IgD-negative memory B cell (primary cell): ENCODE measurements around the gene TAAR6. TPM values are rescaled to one million over a fixed set of nuclear protein-coding genes. Genes with fewer than 3 reads are reported as not detected.
"Not testable (repeated sequence)": the region's sequence is repeated elsewhere in the genome, so short reads cannot be mapped to it uniquely, and the experiment has no call there.

Source experiments
- H3K27ac Mint-ChIP-seq, 3 donors: one replicate each; pipeline ENCODE4 v1.8.0; 2020 to 2022; ENCODE audit warnings: mild to moderate bottlenecking in 3 of 3, mixed read lengths in 3 of 3, moderate library complexity in 1 of 3
- H3K27me3 Mint-ChIP-seq: one replicate; pipeline ENCODE4 v1.8.0; 2021; ENCODE audit warnings: mixed read lengths
- H3K36me3 Mint-ChIP-seq: one replicate; pipeline ENCODE4 v1.8.0; 2020; ENCODE audit warnings: mild to moderate bottlenecking, mixed read lengths
- H3K4me1 Mint-ChIP-seq, 3 donors: one replicate each; pipeline ENCODE4 v1.8.0; 2020 to 2022; ENCODE audit warnings: mixed read lengths in 3 of 3, mild to moderate bottlenecking in 1 of 3
- H3K4me3 Mint-ChIP-seq, 4 donors: one replicate each; pipeline ENCODE4 v1.8.0; 2020 to 2022; ENCODE audit warnings: mild to moderate bottlenecking in 4 of 4, mixed read lengths in 4 of 4, moderate library complexity in 3 of 4
- H3K9me3 Mint-ChIP-seq, 3 donors: one replicate each; pipeline ENCODE4 v1.8.0; 2020 to 2021; ENCODE audit warnings: mixed read lengths in 3 of 3, mild to moderate bottlenecking in 1 of 3
- polyA plus RNA-seq: library from polyadenylated mRNA; unstranded; fragments of 300-500 nt; fragmentation: Illumina TruSeq; gene quantifications from one replicate; pipeline ENCODE4 v1.2.3, GENCODE V29; 2021

The TAAR6 gene
- polyA plus RNA-seq, 1 donor from 2014 or later, result not detected

DNA sequence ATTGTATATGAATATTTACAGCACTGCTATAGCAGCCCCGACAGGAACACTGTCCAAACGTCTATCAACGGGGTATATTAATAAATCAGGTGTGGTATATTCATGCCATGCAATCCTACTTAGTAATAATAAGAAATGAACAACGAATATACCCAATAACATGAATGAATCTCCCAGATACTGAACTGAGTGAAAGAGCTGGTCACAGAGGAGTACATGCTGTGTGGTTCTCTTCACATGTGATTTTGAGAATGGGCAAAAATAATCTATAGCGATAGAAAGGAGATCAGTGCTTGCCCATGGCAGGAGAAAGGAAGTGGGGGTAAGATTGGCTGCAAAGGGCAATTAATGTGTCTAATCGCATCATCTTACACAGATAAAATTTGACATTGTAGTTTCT is 3.7 kb upstream of the TAAR6 start:
- Mint-ChIP-seq H3K27ac (no peak overlapping the region), H3K4me3 (no peak overlapping the region), H3K9me3 (no peaks in the 10 kb centered on the region), H3K4me1 (peaks cover 0 to 1% (median 0%) of the 10 kb centered on the region in 3 donors), H3K27me3 (peaks cover 6% of the 10 kb centered on the region), H3K36me3 (no peaks in the 10 kb centered on the region)

DNA sequence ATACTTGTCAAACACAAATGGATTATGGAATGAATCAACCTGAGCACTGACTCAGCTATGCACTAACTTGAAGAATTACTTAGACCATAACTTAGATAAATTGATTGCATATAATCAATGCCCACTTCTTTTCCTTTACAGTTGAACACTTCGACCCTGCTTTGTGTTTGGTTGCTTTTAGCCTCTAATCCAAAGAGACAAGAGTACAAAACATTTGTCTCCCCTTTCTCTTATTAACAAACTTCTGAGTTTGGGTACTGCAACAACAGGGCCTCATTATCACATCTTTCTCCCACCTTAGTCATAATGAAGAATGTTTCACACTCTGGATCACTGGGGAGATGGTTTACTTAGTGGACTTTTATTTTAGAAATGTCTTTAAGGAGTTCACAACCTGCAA is 2.6 kb upstream of the TAAR6 start:
- Mint-ChIP-seq H3K4me3 (no peak overlapping the region), H3K9me3 (no peaks in the 10 kb centered on the region), H3K4me1 (peaks cover 0 to 1% (median 0%) of the 10 kb centered on the region in 3 donors), H3K27ac (no peak overlapping the region), H3K27me3 (peaks cover 5% of the 10 kb centered on the region), H3K36me3 (no peaks in the 10 kb centered on the region)

DNA sequence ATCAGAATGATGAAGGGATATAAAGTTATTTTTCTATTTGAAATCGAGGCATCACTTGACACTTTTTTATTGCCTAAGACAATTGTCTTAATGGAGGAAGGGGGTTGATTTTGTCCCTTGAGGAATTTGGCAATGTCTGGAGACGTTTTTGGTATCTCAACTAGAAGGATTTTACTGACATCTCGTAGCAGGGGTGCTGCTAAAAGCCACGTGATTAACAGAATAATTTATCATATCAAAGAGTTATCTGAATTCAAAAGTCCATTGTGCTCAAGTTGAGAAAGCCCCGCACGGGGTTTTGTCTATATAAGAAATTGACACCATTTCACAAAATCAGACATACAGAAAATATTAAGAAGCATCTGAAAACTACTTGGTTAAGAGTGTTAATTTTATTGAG is 1.5 kb upstream of the TAAR6 start:
- H3K36me3 Mint-ChIP-seq, result peaks cover 2% of the 10 kb centered on the region
- H3K27me3 Mint-ChIP-seq, result peaks cover 9% of the 10 kb centered on the region
- H3K4me3 Mint-ChIP-seq, result no peak overlapping the region
- H3K27ac Mint-ChIP-seq, result no peak overlapping the region
- no peaks in the 10 kb centered on the region for H3K9me3 Mint-ChIP-seq
- H3K4me1 Mint-ChIP-seq, result peaks cover 0 to 1% (median 0%) of the 10 kb centered on the region in 3 donors

DNA sequence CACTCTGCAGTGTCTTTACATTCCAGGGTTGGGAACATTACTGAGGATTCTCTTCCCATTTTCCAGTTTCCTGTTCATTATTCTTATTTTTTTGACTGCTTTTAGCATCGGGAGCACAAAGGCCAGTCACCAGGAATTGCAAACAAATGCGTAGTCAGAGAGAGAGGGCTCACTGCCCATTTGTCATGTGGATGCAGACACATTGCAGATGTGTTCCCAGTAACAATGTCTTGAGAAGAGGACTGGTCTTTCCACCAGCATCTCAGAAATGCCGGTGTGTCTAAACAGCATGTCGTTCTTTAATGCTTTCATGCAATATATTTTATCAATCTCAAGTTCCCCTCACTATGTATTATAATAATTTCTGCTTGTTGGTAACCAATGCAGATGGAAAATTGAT is 952 bp upstream of the TAAR6 start:
- Mint-ChIP-seq H3K27ac (no peak overlapping the region), H3K9me3 (no peaks in the 10 kb centered on the region), H3K27me3 (peaks cover 10% of the 10 kb centered on the region), H3K36me3 (peaks cover 2% of the 10 kb centered on the region), H3K4me1 (peaks cover 0 to 1% (median 0%) of the 10 kb centered on the region in 3 donors), H3K4me3 (no peak overlapping the region)

DNA sequence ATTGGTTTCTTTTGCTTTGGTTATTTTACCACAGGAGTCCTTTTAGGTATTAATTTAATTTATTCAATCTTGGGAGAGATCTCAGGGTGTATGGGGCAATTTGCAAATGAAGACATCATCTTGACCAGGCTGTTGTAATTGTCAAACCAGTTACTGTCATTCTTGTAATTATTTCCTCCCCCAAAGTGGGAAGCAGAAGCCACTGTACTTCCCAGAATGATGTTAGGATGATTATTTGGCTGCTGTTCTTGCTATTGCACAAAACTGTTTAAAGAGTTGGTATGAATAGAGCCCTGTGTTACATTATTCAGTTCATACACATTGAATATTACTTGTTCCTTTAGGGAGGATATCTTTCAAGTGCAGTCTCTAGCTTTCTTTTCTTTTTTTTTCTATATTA is 1.7 kb downstream of the TAAR6 start:
- peaks cover 2% of the 10 kb centered on the region for H3K36me3 Mint-ChIP-seq
- H3K4me1 Mint-ChIP-seq, result no peaks in the 10 kb centered on the region
- no peaks in the 10 kb centered on the region for H3K9me3 Mint-ChIP-seq
- peaks cover 11% of the 10 kb centered on the region for H3K27me3 Mint-ChIP-seq
- H3K4me3 Mint-ChIP-seq, result no peak overlapping the region
- H3K27ac Mint-ChIP-seq, result no peak overlapping the region

DNA sequence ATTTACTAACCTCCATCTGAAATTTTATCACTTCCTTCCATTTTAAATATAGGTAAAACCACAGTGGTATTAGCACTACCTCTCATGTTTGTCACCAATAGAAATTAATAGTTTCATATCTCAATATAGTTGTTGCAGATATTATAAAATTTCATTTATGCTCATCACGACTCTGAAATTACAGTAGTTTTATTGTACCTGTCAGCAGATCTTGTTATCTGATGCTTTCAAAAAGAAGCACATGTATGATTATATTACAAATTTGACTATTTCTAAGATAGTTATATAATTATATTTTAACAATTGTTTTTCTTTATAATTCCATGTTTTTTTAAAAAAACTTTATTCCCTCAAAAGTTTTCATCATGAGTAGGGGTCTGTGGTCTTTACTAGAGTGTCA is 14.6 kb downstream of the TAAR6 start:
- Mint-ChIP-seq H3K9me3 (no peaks in the 10 kb centered on the region), H3K27ac (no peak overlapping the region), H3K4me3 (no peak overlapping the region), H3K36me3 (no peaks in the 10 kb centered on the region), H3K4me1 (no peaks in the 10 kb centered on the region), H3K27me3 (peaks cover 11% of the 10 kb centered on the region)

DNA sequence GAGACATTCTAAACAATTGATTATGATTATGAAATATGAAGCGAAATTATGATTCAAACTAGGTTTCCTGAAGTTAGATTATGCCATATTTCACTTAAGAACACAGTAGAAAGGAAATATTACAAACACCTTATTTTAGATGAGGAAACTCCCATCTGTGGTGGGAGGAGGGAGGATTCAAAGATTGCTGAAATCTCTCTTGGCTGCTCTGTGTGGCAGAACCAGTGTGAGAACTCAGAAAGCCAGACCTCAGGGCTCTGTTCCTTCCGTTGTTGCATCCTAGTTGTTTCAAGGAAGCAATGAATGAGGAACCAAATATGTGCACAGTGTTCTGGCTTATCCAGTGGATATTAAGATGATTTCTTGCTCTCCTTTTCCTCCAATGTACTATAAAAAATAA is 17.3 kb downstream of the TAAR6 start:
- H3K27me3 Mint-ChIP-seq, result peaks cover 7% of the 10 kb centered on the region
- no peaks in the 10 kb centered on the region for H3K36me3 Mint-ChIP-seq
- H3K27ac Mint-ChIP-seq, result no peak overlapping the region
- H3K4me1 Mint-ChIP-seq, result peaks cover 0 to under 1% (median 0%) of the 10 kb centered on the region in 3 donors
- H3K4me3 Mint-ChIP-seq, result no peak overlapping the region
- no peaks in the 10 kb centered on the region for H3K9me3 Mint-ChIP-seq

DNA sequence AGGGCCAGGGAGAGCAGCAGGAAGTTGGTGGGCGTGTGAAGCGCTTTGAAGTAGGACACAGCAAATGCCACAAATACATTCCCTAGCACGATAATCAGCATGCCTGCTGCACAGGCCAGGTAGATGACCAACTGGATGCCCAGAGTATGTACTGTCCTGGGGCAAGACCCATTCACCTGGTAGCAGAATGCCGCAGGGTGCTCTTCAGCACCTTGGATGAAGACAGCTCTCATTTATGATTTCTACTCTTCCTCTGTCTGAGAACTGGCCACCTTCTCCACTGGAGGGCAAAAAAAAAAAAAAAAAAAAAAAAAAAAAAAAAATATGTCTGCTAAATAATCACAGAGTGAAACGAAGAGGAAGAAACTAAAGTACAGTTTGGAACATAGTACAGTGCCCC is 19.3 kb downstream of the TAAR6 start, which contains the start of gene TAAR5:
TSS of gene TAAR5 (minus strand) at position 288 of the 400 bp plus-strand sequence. CDS start at position 233, 55 bp downstream.
- Mint-ChIP-seq H3K36me3 (no peaks in the 10 kb centered on the region), H3K4me3 (no peak within 1 kb of the TSS), H3K27ac (no peak within 1 kb of the TSS)

DNA sequence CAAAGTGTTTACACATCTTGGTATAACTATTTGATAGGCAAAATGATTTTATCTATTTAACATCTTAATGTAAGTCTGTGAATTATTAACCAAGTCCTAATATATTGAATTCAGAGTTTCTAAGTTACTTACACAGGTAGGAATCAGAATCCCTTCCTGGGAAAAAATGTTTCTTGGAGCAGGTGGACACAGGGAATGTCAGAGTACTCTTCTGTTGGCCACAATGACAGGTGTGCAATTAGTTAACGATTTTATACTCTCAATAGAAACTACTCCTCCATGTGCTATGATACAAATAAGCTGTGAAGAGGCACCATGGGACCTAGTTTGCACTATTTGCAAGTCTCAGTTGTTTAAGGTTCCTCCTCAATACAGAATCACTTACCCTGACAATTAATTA is 20.2 kb downstream of the TAAR6 start:
- no peaks in the 10 kb centered on the region for H3K9me3 Mint-ChIP-seq
- H3K4me1 Mint-ChIP-seq, result peaks cover 0 to 1% (median 0%) of the 10 kb centered on the region in 3 donors
- H3K36me3 Mint-ChIP-seq, result no peaks in the 10 kb centered on the region
- H3K27ac Mint-ChIP-seq, result no peak overlapping the region
- H3K4me3 Mint-ChIP-seq, result no peak overlapping the region
- peaks cover 4% of the 10 kb centered on the region for H3K27me3 Mint-ChIP-seq

More for the DNA sequence above, 19.3 kb downstream of the TAAR6 start, which contains the start of gene TAAR5:
- Mint-ChIP-seq H3K27me3 (peaks cover 6% of the 10 kb centered on the region), H3K9me3 (no peaks in the 10 kb centered on the region), H3K4me1 (peaks cover 0 to 1% (median 0%) of the 10 kb centered on the region in 3 donors)

DNA sequence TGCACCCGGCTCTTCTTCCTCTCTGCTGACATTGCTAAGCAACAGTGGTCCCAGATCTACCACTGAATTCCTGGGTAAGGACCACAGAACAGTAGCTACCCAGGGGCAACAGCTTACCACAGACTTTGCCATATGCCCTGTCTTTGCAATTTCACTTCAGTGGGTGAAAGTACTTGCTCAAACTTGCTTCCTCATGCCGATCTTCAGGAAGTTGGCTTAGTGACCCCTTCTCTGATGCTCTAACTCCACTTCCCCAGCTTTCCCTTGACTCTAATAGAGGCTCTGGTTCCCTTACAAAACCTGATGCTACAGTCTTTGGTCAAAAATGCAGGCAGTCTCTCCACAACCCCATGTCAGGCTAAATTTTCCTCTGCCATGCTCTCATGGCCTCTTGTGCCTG is 22.7 kb downstream of the TAAR6 start:
- Mint-ChIP-seq H3K4me1 (peaks cover 0 to 1% (median 0%) of the 10 kb centered on the region in 3 donors), H3K4me3 (no peak overlapping the region), H3K36me3 (no peaks in the 10 kb centered on the region), H3K9me3 (no peaks in the 10 kb centered on the region), H3K27me3 (peaks cover 4% of the 10 kb centered on the region), H3K27ac (no peak overlapping the region)

DNA sequence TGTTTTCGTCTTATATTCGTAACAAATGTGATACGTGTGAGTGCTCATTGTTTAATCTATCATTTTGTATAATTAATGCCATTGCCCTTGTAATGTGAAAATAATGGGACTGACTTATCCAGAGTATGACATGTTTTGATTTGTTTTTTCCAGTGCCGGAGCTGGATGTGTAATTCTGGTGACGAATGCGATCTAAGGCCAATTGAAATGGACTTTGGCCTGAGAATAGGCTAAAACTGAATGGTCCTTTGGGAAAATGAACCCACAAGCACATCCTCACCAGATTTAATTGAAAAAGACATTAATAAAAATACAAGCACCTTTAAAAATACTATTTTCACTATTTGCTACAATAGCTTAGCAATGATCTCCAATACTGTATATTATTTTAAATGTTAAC is 26.1 kb downstream of the TAAR6 start:
- H3K27ac Mint-ChIP-seq, result no peak overlapping the region
- H3K36me3 Mint-ChIP-seq, result no peaks in the 10 kb centered on the region
- peaks cover 4% of the 10 kb centered on the region for H3K27me3 Mint-ChIP-seq
- H3K4me3 Mint-ChIP-seq, result no peak overlapping the region
- H3K9me3 Mint-ChIP-seq, result no peaks in the 10 kb centered on the region
- H3K4me1 Mint-ChIP-seq, result peaks cover 0 to 1% (median 0%) of the 10 kb centered on the region in 3 donors

DNA sequence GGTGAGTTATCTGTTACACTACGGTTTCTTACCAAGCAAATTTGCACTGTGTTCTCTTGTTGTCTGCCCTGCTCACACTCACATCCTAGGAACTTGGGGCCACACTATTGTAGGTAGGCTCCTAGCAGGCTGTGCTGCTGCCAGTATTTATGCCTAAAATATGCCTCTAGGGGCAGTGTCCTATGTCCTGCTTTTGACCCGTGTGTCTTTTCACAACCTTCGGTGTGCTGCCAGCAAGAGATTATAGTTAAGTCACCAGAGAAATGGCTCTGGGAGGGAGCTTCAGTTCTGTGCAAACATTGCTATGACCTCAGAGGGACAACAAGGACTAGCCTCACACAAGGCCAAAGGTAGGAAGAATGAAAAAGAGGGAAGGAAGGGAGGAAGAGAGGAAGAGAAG is 28.4 kb downstream of the TAAR6 start:
- Mint-ChIP-seq H3K4me3 (no peak overlapping the region), H3K27me3 (peaks cover 4% of the 10 kb centered on the region), H3K36me3 (no peaks in the 10 kb centered on the region), H3K27ac (no peak overlapping the region), H3K9me3 (no peaks in the 10 kb centered on the region), H3K4me1 (no peaks in the 10 kb centered on the region)

DNA sequence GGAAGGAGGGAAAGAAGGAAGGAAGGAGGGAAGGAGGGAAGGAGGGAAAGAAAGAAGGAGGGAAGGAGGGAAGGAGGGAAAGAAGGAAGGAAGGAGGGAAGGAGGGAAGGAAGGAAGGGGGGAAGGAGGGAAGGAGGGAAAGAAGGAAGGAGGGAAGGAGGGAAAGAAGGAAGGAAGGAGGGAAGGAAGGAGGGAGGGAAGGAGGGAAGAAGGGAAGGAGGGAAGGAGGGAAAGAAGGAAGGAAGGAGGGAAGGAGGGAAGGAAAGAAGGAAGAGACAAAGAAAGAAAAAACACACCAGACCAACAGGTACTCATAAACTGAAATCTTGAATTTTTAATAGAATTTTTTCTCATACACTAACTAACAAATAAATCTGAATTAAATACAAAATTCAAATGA is 30.8 kb downstream of the TAAR6 start:
- H3K4me1 Mint-ChIP-seq, H3K27me3 Mint-ChIP-seq, H3K36me3 Mint-ChIP-seq, H3K9me3 Mint-ChIP-seq, H3K4me3 Mint-ChIP-seq, H3K27ac Mint-ChIP-seq: not testable (repeated sequence)

DNA sequence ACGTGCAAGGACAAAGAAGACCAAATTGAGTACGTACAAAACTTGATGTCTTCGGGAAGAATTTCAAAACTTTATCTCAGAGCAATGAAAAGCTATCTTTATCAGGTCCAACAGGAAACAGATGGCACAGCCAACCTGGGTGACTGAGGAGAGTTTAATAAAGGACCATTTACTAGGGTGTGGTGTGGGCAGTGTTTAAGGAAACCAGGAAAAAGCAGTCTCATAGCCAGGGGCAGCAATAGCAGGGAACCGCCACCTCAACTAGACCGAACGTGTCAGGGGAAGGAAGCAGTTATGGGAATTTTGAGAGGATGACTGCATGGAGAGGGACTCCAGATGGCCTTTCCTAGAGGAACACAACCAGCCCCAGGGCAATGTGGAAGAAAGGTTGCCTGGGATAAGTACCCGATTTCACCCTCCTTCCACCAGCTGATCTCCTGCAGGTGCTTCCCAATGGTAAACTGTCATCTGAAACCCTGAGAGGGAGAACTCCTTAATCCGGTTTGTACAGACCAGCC is 34.6 kb downstream of the TAAR6 start:
- Mint-ChIP-seq H3K27ac (no peak overlapping the region), H3K4me1 (no peaks in the 10 kb centered on the region), H3K36me3 (no peaks in the 10 kb centered on the region), H3K27me3 (peaks cover 2% of the 10 kb centered on the region), H3K4me3 (peak overlapping the region in 1 of 4 donors; percentile 51), H3K9me3 (no peaks in the 10 kb centered on the region)

DNA sequence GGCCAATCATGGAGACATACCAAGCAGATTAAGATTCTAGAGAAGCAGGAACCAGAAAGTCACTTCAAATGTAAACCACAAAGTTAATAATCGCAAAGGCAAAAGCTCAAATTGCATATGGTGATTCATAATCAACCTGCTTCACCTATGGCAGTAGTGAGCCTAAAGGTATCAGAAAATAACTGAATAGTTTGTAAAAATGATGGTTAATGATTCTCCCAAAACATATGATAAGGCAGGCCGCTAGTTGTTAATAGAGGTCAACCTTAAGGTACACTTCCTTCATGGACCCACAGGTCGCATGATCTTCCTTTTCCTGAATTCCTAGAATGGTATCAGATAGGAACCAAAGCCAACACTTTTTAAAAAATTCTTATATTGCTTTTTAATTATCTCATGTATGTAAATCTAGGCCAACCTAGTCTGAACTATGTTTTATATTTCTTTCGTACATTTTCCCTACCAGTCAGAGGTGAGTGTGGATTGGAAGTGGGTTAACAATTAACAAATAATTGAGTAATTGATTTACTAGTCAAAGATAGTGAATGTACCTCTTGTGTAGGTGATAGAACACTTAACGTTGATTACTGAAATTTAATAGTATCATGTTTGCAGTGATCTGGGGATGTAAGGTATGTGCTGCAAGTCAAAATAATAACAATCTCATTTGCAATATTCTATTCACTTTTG is 37.6 kb downstream of the TAAR6 start:
- Mint-ChIP-seq H3K4me3 (no peak overlapping the region), H3K36me3 (no peaks in the 10 kb centered on the region), H3K27ac (no peak overlapping the region), H3K4me1 (peaks cover 4 to 6% (median 4%) of the 10 kb centered on the region in 3 donors), H3K27me3 (peaks cover 2% of the 10 kb centered on the region), H3K9me3 (no peaks in the 10 kb centered on the region)

DNA sequence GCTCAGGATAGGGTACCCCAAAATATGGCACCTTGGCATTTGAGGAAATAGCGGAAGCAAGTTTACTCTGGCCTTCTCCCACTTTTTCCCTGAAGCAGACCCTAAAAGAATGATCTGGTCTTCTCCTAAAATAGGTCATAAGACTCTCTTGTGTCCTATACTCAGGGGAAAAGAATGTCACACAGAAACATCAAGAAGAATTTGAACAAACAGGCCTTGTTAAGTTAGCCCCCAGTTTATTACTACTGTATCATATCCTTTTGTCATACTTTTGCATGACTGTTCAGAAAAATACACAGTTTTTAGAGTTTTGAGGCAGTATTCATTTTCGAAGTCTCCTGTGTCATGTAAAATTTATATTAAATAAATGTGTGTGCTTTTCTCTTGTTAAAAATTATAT is 41.5 kb downstream of the TAAR6 start:
- Mint-ChIP-seq H3K36me3 (no peaks in the 10 kb centered on the region), H3K27me3 (peaks cover 2% of the 10 kb centered on the region), H3K4me1 (peaks cover 6 to 18% (median 6%) of the 10 kb centered on the region in 3 donors)

More for the DNA sequence above, 41.5 kb downstream of the TAAR6 start:
- Mint-ChIP-seq H3K9me3 (no peaks in the 10 kb centered on the region), H3K27ac (no peak overlapping the region), H3K4me3 (no peak overlapping the region)
